ENCODE measurements around the gene CTDP1.

GRCh38 chr18:79770826-79771225 is 91.2 kb downstream of the CTDP1 start:
- TF ChIP-seq, protein P1, sequence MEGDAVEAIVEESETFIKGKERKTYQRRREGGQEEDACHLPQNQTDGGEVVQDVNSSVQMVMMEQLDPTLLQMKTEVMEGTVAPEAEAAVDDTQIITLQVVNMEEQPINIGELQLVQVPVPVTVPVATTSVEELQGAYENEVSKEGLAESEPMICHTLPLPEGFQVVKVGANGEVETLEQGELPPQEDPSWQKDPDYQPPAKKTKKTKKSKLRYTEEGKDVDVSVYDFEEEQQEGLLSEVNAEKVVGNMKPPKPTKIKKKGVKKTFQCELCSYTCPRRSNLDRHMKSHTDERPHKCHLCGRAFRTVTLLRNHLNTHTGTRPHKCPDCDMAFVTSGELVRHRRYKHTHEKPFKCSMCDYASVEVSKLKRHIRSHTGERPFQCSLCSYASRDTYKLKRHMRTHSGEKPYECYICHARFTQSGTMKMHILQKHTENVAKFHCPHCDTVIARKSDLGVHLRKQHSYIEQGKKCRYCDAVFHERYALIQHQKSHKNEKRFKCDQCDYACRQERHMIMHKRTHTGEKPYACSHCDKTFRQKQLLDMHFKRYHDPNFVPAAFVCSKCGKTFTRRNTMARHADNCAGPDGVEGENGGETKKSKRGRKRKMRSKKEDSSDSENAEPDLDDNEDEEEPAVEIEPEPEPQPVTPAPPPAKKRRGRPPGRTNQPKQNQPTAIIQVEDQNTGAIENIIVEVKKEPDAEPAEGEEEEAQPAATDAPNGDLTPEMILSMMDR (conservative IDR thresholded peaks at IDR 0.05 in 1 of 2, IDR thresholded peaks at IDR 0.05 in 1 of 2; ENCODE audit: extremely low read depth in 1 of 2, insufficient read depth in 1 of 2, low read depth in 1 of 2, low read length in 2 of 2): no peak
- no peak for TF ChIP-seq EZH2 (IDR thresholded peaks at IDR 0.05; ENCODE audit: borderline replicate concordance, low read length)

All from mammary epithelial cell (primary cell).